A549 (cell line): Measurements from ENCODE around the gene PWP1.

Experiments used
- CEBPB ChIP-seq, 2 experiments: fragments of >200 bp in 1 of 2; sonication (Bioruptor Twin) in 1 of 2; formaldehyde crosslinking in 1 of 2; IDR thresholded peaks; 2 replicates each; pipeline ENCODE4 v1.6.1; 2012 to 2016
- EHF ChIP-seq: fragments of 250-450 bp; sonication (Bioruptor Pico); IDR thresholded peaks from 2 replicates; pipeline ENCODE4 v1.5.0; 2020; ENCODE audit warnings: mild to moderate bottlenecking
- HDAC2 ChIP-seq: fragments of 200-600 bp; sonication (generic); IDR thresholded peaks from 2 replicates; pipeline ENCODE4 v1.6.1; 2016
- MAFK ChIP-seq: fragments of 450-650 bp; IDR thresholded peaks from 2 replicates; pipeline ENCODE4 v1.6.1; 2014; ENCODE audit not compliant: partially characterized antibody
- POLR2A ChIP-seq: IDR thresholded peaks from 2 replicates; pipeline ENCODE4 v1.6.1; 2012; ENCODE audit warnings: mild to moderate bottlenecking, low read length
- RARB ChIP-seq: fragments of 250-450 bp; sonication (Bioruptor Pico); IDR thresholded peaks from 2 replicates; pipeline ENCODE4 v1.8.0; 2021; ENCODE audit warnings: mild to moderate bottlenecking, moderate library complexity
- SREBF2 ChIP-seq: fragments of 450-650 bp; IDR thresholded peaks from 2 replicates; pipeline ENCODE4 v1.6.1; 2014; ENCODE audit warnings: mild to moderate bottlenecking, moderate library complexity
- TF ChIP-seq, protein P1 (sequence below): fragments of 250-450 bp; sonication (Bioruptor Pico); IDR thresholded peaks from 2 replicates; pipeline ENCODE4 v1.5.0; 2021; ENCODE audit warnings: mild to moderate bottlenecking, moderate library complexity, borderline replicate concordance
- TF ChIP-seq, protein P2 (sequence below): fragments of >200 bp; sonication (Bioruptor Twin); formaldehyde crosslinking; IDR thresholded peaks from 3 replicates; pipeline ENCODE4 v1.5.1; 2016
- TF ChIP-seq, protein P3 (sequence below): IDR thresholded peaks from 2 replicates; pipeline ENCODE4 v1.6.1; 2012
- TF ChIP-seq, protein P4 (sequence below): fragments of 450-650 bp; IDR thresholded peaks from 2 replicates; pipeline ENCODE4 v1.6.1; 2014; ENCODE audit warnings: antibody characterized with exemption

DNA sequence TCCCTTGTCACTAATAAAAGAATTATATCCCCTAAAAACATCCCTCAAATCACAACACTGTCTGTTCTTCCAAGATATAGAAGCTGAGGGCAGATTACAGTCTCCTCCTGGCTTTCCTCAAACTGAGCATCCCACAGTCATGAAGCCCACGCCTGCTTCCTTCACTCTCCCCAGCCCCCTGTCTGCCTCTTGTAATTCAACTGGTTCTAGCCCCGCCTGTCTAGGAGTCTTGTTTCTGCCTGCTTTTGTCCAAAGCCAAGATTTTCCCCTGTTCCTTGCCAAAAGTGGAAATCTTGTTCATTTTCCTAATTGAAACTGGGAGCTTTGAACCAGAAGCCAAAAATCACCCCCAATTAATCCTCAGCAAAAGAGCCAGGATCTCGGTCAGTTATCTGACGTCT lies 35.9 kb upstream of the PWP1 start:
- no peak for TF ChIP-seq POLR2A
- no peak for TF ChIP-seq HDAC2
- TF ChIP-seq, protein P1, sequence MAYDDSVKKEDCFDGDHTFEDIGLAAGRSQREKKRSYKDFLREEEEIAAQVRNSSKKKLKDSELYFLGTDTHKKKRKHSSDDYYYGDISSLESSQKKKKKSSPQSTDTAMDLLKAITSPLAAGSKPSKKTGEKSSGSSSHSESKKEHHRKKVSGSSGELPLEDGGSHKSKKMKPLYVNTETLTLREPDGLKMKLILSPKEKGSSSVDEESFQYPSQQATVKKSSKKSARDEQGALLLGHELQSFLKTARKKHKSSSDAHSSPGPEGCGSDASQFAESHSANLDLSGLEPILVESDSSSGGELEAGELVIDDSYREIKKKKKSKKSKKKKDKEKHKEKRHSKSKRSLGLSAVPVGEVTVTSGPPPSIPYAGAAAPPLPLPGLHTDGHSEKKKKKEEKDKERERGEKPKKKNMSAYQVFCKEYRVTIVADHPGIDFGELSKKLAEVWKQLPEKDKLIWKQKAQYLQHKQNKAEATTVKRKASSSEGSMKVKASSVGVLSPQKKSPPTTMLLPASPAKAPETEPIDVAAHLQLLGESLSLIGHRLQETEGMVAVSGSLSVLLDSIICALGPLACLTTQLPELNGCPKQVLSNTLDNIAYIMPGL (CRISPR knock-in tag) = no peak
- TF ChIP-seq, protein P2, sequence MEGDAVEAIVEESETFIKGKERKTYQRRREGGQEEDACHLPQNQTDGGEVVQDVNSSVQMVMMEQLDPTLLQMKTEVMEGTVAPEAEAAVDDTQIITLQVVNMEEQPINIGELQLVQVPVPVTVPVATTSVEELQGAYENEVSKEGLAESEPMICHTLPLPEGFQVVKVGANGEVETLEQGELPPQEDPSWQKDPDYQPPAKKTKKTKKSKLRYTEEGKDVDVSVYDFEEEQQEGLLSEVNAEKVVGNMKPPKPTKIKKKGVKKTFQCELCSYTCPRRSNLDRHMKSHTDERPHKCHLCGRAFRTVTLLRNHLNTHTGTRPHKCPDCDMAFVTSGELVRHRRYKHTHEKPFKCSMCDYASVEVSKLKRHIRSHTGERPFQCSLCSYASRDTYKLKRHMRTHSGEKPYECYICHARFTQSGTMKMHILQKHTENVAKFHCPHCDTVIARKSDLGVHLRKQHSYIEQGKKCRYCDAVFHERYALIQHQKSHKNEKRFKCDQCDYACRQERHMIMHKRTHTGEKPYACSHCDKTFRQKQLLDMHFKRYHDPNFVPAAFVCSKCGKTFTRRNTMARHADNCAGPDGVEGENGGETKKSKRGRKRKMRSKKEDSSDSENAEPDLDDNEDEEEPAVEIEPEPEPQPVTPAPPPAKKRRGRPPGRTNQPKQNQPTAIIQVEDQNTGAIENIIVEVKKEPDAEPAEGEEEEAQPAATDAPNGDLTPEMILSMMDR = no peak
- TF ChIP-seq RARB = no peak
- TF ChIP-seq CEBPB (IDR thresholded peaks at IDR 0.05) = no peak
- TF ChIP-seq, protein P3, sequence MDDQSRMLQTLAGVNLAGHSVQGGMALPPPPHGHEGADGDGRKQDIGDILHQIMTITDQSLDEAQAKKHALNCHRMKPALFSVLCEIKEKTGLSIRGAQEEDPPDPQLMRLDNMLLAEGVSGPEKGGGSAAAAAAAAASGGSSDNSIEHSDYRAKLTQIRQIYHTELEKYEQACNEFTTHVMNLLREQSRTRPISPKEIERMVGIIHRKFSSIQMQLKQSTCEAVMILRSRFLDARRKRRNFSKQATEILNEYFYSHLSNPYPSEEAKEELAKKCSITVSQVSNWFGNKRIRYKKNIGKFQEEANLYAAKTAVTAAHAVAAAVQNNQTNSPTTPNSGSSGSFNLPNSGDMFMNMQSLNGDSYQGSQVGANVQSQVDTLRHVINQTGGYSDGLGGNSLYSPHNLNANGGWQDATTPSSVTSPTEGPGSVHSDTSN = no peak
- no peak for TF ChIP-seq SREBF2
- TF ChIP-seq EHF (CRISPR knock-in tag) = no peak
- TF ChIP-seq, protein P4, sequence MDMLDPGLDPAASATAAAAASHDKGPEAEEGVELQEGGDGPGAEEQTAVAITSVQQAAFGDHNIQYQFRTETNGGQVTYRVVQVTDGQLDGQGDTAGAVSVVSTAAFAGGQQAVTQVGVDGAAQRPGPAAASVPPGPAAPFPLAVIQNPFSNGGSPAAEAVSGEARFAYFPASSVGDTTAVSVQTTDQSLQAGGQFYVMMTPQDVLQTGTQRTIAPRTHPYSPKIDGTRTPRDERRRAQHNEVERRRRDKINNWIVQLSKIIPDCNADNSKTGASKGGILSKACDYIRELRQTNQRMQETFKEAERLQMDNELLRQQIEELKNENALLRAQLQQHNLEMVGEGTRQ = no peak
- no peak for TF ChIP-seq MAFK
